Nephron progenitor cell (in vitro differentiated cells): ENCODE data around the gene SLC39A7.
A peak's percentile ranks its signal among the peaks of the same experiment; 100 is the strongest.
"Not testable (repeated sequence)": the region's sequence is repeated elsewhere in the genome, so short reads cannot be mapped to it uniquely, and the experiment has no call there.

Experiments
- DNase-seq: peaks from one replicate; pipeline ENCODE4 v3.0.0; 2021
- H3K27ac Mint-ChIP-seq: 2 replicates; pipeline ENCODE4 v1.8.0; 2021; ENCODE audit warnings: mild to moderate bottlenecking, moderate library complexity, mixed read lengths
- H3K27me3 Mint-ChIP-seq: 2 replicates; pipeline ENCODE4 v1.8.0; 2021; ENCODE audit warnings: mild to moderate bottlenecking, low read depth, mixed read lengths; ENCODE audit not compliant: poor library complexity
- H3K36me3 Mint-ChIP-seq: 2 replicates; pipeline ENCODE4 v1.8.0; 2021; ENCODE audit warnings: low read depth, mixed read lengths
- H3K4me1 Mint-ChIP-seq: 2 replicates; pipeline ENCODE4 v1.8.0; 2021; ENCODE audit warnings: mixed read lengths
- H3K4me3 Mint-ChIP-seq: 2 replicates; pipeline ENCODE4 v1.8.0; 2021; ENCODE audit warnings: mild to moderate bottlenecking, moderate library complexity, mixed read lengths
- H3K9me3 Mint-ChIP-seq: 2 replicates; pipeline ENCODE4 v1.8.0; 2021; ENCODE audit warnings: mild to moderate bottlenecking, moderate library complexity, mixed read lengths
- CTCF ChIP-seq: fragments of 200-600 bp; sonication (generic); IDR thresholded peaks from 2 replicates; pipeline ENCODE4 v1.5.0; 2021; ENCODE audit warnings: antibody characterized with exemption

SLC39A7 gene

GRCh38 chr6:33217681-33218080 is 17.0 kb downstream of the SLC39A7 start:
- peaks cover 87% of the 10 kb centered on the region for H3K27me3 Mint-ChIP-seq
- no peak for TF ChIP-seq CTCF
- no peak overlapping the region for H3K27ac Mint-ChIP-seq
- peaks cover 3% of the 10 kb centered on the region for H3K9me3 Mint-ChIP-seq
- H3K4me1 Mint-ChIP-seq = peaks cover 38% of the 10 kb centered on the region
- H3K4me3 Mint-ChIP-seq = no peak overlapping the region
- DNase-seq = no peak
- H3K36me3 Mint-ChIP-seq = no peaks in the 10 kb centered on the region

GRCh38 chr6:33226503-33227120 is 25.9 kb downstream of the SLC39A7 start:
- peaks cover 16% of the 10 kb centered on the region for H3K9me3 Mint-ChIP-seq
- H3K27me3 Mint-ChIP-seq = peaks cover 77% of the 10 kb centered on the region
- not testable (repeated sequence) for DNase-seq

GRCh38 chr6:33235221-33235634 is 34.6 kb downstream of the SLC39A7 start:
- no peak for TF ChIP-seq CTCF
- peaks cover 32% of the 10 kb centered on the region for H3K27me3 Mint-ChIP-seq
- peak overlapping the region; percentile 63 for H3K4me3 Mint-ChIP-seq
- H3K36me3 Mint-ChIP-seq = no peaks in the 10 kb centered on the region
- peak overlapping the region; percentile 92 for H3K27ac Mint-ChIP-seq
- peak; percentile 43 for DNase-seq
- H3K9me3 Mint-ChIP-seq = peaks cover 5% of the 10 kb centered on the region
- H3K4me1 Mint-ChIP-seq = peaks cover 78% of the 10 kb centered on the region

More at GRCh38 chr6:33226503-33227120, 25.9 kb downstream of the SLC39A7 start:
- H3K4me1 Mint-ChIP-seq = peaks cover 13% of the 10 kb centered on the region
- H3K36me3 Mint-ChIP-seq, H3K4me3 Mint-ChIP-seq, H3K27ac Mint-ChIP-seq: not testable (repeated sequence)

GRCh38 chr6:33236328-33236727 is 35.7 kb downstream of the SLC39A7 start:
- Mint-ChIP-seq H3K9me3 (peaks cover 5% of the 10 kb centered on the region), H3K36me3 (no peaks in the 10 kb centered on the region), H3K27me3 (peaks cover 34% of the 10 kb centered on the region), H3K4me3 (no peak overlapping the region), H3K27ac (no peak overlapping the region), H3K4me1 (peaks cover 73% of the 10 kb centered on the region)
- no peak for TF ChIP-seq CTCF
- no peak for DNase-seq

- TF ChIP-seq CTCF = no peak
- Mint-ChIP-seq H3K27me3 (peaks cover 34% of the 10 kb centered on the region), H3K27ac (no peak overlapping the region), H3K9me3 (peaks cover 5% of the 10 kb centered on the region), H3K4me3 (no peak overlapping the region), H3K36me3 (no peaks in the 10 kb centered on the region), H3K4me1 (peaks cover 68% of the 10 kb centered on the region)
- DNase-seq = no peak
Measured at GRCh38 chr6:33236852-33237251, 36.2 kb downstream of the SLC39A7 start.

GRCh38 chr6:33237741-33238140 is 37.1 kb downstream of the SLC39A7 start:
- H3K9me3 Mint-ChIP-seq = peaks cover 5% of the 10 kb centered on the region
- no peak for DNase-seq
- H3K27ac Mint-ChIP-seq = peak overlapping the region; percentile 26
- peaks cover 61% of the 10 kb centered on the region for H3K4me1 Mint-ChIP-seq
- no peaks in the 10 kb centered on the region for H3K36me3 Mint-ChIP-seq
- H3K27me3 Mint-ChIP-seq = peaks cover 37% of the 10 kb centered on the region
- H3K4me3 Mint-ChIP-seq = peak overlapping the region; percentile 38
- no peak for TF ChIP-seq CTCF
